ENCODE results near the gene SRSF3.
"Not testable (repeated sequence)": the region's sequence is repeated elsewhere in the genome, so short reads cannot be mapped to it uniquely, and the experiment has no call there.

The SRSF3 gene

DNA sequence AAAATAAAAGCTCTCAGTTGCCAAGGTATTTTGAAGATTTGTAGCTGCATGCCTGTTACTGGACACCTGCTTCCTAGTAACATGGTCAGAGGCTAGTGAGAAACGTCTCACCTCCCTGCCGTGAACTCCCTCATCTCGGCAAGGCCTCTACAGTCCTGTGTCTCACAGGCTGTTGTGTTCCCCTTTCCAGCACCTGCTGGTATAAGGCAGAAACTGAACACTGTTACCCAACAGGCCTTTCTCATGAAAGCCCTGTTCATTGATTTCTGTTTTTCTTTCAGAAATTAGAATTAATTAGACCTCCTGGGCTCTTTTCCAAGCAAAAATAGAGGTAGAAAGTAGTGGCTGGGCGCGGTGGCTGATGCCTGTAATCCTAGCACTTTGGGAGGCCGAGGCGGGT lies 17.6 kb upstream of the SRSF3 start:
- H3K4me3 ChIP-seq (ENCODE audit: low read depth in 1 of 5, low read length in 5 of 5) = no peak overlapping the region
- H3K9me3 ChIP-seq (ENCODE audit: control insufficient read depth in 5 of 5, low read length in 5 of 5) = no peaks in the 10 kb centered on the region
- H3K4me1 ChIP-seq (ENCODE audit: control insufficient read depth in 5 of 5, insufficient read depth in 5 of 5, low read length in 5 of 5) = peaks cover 0 to 19% (median 14%) of the 10 kb centered on the region in 5 donors
- H3K27ac ChIP-seq (ENCODE audit: low read depth, low read length) = no peak overlapping the region
- no peak overlapping the region for H3K9ac ChIP-seq (ENCODE audit: low read length in 5 of 5)
- no peaks in the 10 kb centered on the region for H3K27me3 ChIP-seq (ENCODE audit: control insufficient read depth in 5 of 5, insufficient read depth in 4 of 5, low read length in 5 of 5)
- H3K36me3 ChIP-seq (ENCODE audit: control insufficient read depth in 5 of 5, insufficient read depth in 5 of 5, low read length in 5 of 5) = no peaks in the 10 kb centered on the region

DNA sequence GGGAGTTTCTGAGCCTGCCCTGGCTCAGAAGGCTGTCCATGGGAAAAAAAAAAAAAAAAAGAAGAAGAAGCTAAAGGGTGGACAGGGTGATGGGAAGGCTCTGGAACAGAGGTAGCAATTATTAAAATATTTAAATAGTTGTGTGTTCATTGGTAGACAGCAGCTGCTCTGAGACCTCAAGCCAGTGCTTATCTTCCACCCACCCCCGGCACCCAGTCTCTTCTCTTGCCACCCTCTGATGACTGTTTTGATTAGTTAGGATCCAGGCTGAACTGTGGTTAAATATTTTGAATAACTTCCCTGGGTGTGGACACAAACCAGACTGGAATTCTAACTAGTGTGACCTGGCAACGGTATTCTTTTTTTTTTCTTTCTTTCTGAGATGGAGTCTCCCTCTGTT lies 16.9 kb upstream of the SRSF3 start:
- H3K4me1 ChIP-seq (ENCODE audit: control insufficient read depth in 5 of 5, insufficient read depth in 5 of 5, low read length in 5 of 5) = peaks cover 0 to 19% (median 14%) of the 10 kb centered on the region in 5 donors
- H3K27ac ChIP-seq (ENCODE audit: low read depth, low read length) = no peak overlapping the region
- H3K27me3 ChIP-seq (ENCODE audit: control insufficient read depth in 5 of 5, insufficient read depth in 4 of 5, low read length in 5 of 5) = no peaks in the 10 kb centered on the region
- H3K9me3 ChIP-seq (ENCODE audit: control insufficient read depth in 5 of 5, low read length in 5 of 5) = no peaks in the 10 kb centered on the region
- no peak overlapping the region for H3K9ac ChIP-seq (ENCODE audit: low read length in 5 of 5)
- H3K36me3 ChIP-seq (ENCODE audit: control insufficient read depth in 5 of 5, insufficient read depth in 5 of 5, low read length in 5 of 5) = no peaks in the 10 kb centered on the region
- H3K4me3 ChIP-seq (ENCODE audit: low read depth in 1 of 5, low read length in 5 of 5) = no peak overlapping the region

DNA sequence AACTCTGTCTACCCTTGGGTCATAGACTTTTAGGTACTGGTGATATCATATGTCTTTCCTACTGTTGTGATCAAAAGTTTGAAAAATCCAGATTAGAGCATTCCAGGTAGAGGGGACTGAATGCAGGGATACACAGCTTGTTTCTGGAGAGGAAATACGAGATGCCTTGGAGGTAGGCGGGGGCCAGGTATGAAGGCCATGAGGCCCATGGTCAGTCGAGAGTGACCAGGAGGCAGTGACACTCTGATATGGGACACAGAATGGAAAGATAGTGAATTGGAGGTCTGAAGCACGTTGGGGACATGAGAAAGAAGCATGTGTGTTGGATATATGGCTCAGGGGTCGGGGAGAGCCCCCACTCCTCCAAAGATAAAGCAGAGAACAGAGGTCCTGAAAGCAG lies 16.1 kb upstream of the SRSF3 start:
- Histone ChIP-seq H3K27ac (ENCODE audit: low read depth, low read length) (no peak overlapping the region), H3K9me3 (ENCODE audit: control insufficient read depth in 5 of 5, low read length in 5 of 5) (no peaks in the 10 kb centered on the region), H3K36me3 (ENCODE audit: control insufficient read depth in 5 of 5, insufficient read depth in 5 of 5, low read length in 5 of 5) (no peaks in the 10 kb centered on the region), H3K4me3 (ENCODE audit: low read depth in 1 of 5, low read length in 5 of 5) (no peak overlapping the region), H3K27me3 (ENCODE audit: control insufficient read depth in 5 of 5, insufficient read depth in 4 of 5, low read length in 5 of 5) (no peaks in the 10 kb centered on the region), H3K9ac (ENCODE audit: low read length in 5 of 5) (no peak overlapping the region), H3K4me1 (ENCODE audit: control insufficient read depth in 5 of 5, insufficient read depth in 5 of 5, low read length in 5 of 5) (peaks cover 0 to 19% (median 14%) of the 10 kb centered on the region in 5 donors)

DNA sequence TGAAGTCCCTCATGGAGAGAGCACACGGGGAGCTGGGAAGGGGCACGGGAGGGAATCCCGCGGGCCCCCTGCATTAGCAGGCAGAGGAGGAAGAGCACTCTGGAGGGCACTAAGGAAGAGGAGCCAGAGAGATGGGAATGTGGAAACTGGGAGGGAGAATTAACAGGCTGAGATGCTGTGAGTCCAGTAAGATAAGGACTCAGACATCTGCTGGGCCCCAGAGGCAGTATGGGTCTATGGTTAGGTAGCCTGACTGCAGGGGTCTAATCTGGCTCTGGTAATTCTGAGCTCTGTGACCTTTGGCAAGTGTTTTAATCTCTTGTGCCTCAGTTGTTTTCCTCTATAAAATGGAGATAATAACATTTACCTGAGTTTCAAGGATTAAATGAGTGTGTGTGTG lies 15.7 kb upstream of the SRSF3 start:
- Histone ChIP-seq H3K27me3 (ENCODE audit: control insufficient read depth in 5 of 5, insufficient read depth in 4 of 5, low read length in 5 of 5) (no peaks in the 10 kb centered on the region), H3K27ac (ENCODE audit: low read depth, low read length) (no peak overlapping the region), H3K4me1 (ENCODE audit: control insufficient read depth in 5 of 5, insufficient read depth in 5 of 5, low read length in 5 of 5) (peaks cover 0 to 22% (median 14%) of the 10 kb centered on the region in 5 donors), H3K9ac (ENCODE audit: low read length in 5 of 5) (no peak overlapping the region), H3K4me3 (ENCODE audit: low read depth in 1 of 5, low read length in 5 of 5) (no peak overlapping the region), H3K9me3 (ENCODE audit: control insufficient read depth in 5 of 5, low read length in 5 of 5) (no peaks in the 10 kb centered on the region), H3K36me3 (ENCODE audit: control insufficient read depth in 5 of 5, insufficient read depth in 5 of 5, low read length in 5 of 5) (no peaks in the 10 kb centered on the region)

DNA sequence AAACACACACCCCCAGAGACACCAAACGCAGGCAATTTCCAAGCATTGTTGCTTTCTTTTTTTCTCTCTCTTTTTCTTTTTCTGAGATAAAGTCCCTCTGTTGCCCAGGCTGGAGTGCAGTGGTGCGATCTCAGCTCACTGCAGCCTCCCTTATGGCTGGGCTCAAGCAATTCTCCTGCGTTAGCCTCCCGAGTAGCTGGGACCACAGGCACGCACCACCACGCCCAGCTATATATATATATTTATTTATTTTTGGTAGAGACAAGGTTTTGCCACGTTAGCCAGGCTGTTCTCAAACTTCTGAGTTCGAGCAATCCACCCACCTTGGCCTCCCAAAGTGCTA lies 14.0 kb upstream of the SRSF3 start:
- Histone ChIP-seq H3K27me3 (ENCODE audit: control insufficient read depth in 5 of 5, insufficient read depth in 4 of 5, low read length in 5 of 5) (no peaks in the 10 kb centered on the region), H3K4me3 (ENCODE audit: low read depth in 1 of 5, low read length in 5 of 5) (peak overlapping the region in 2 of 5 donors; percentile 28 to 61), H3K36me3 (ENCODE audit: control insufficient read depth in 5 of 5, insufficient read depth in 5 of 5, low read length in 5 of 5) (no peaks in the 10 kb centered on the region), H3K9ac (ENCODE audit: low read length in 5 of 5) (peak overlapping the region in 1 of 5 donors; percentile 26), H3K27ac (ENCODE audit: low read depth, low read length) (no peak overlapping the region), H3K4me1 (ENCODE audit: control insufficient read depth in 5 of 5, insufficient read depth in 5 of 5, low read length in 5 of 5) (peaks cover 0 to 22% (median 14%) of the 10 kb centered on the region in 5 donors), H3K9me3 (ENCODE audit: control insufficient read depth in 5 of 5, low read length in 5 of 5) (no peaks in the 10 kb centered on the region)

DNA sequence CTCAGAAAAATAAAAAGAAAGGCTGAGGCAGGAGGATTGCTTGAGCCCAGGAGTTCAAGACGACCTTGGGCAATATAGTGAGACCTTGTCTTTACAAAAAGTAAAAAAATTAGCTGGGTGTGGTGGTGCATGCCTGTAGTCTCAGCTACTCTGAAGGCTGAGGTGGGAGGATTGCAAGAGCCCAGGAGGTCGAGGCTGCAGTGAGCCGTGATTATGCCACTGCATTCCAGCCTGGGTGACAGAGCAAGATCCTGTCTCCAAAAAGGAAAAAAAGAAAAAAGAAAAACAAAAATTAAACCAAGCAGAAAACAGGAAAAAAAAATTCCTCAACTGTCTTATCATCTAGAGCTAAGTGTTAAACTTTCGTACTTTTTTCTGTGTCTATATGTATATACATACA lies 12.4 kb upstream of the SRSF3 start:
- Histone ChIP-seq H3K4me1 (ENCODE audit: control insufficient read depth in 5 of 5, insufficient read depth in 5 of 5, low read length in 5 of 5) (peaks cover 0 to 22% (median 14%) of the 10 kb centered on the region in 5 donors), H3K9me3 (ENCODE audit: control insufficient read depth in 5 of 5, low read length in 5 of 5) (no peaks in the 10 kb centered on the region), H3K27ac (ENCODE audit: low read depth, low read length) (no peak overlapping the region), H3K4me3 (ENCODE audit: low read depth in 1 of 5, low read length in 5 of 5) (no peak overlapping the region), H3K36me3 (ENCODE audit: control insufficient read depth in 5 of 5, insufficient read depth in 5 of 5, low read length in 5 of 5) (no peaks in the 10 kb centered on the region), H3K9ac (ENCODE audit: low read length in 5 of 5) (no peak overlapping the region), H3K27me3 (ENCODE audit: control insufficient read depth in 5 of 5, insufficient read depth in 4 of 5, low read length in 5 of 5) (no peaks in the 10 kb centered on the region)

DNA sequence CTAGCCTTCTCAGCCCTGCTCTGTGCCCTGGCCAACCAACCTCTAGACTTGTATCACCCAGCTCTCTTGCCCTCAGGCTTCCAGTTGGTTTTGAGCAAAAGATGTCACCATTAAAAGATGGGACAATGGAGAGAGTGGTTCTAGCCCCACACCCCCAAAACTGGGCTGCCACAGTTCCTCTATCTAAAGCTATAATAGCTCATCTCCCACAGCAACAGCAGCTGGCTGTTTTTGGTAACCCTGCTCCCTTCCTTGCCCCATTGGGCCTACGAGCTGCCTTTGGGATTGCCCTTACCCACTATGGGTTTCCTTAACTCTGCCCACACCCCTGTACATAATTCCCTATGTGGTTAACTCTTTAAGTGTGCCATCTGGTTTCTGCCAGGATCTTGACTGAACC lies 7.6 kb upstream of the SRSF3 start:
- no peaks in the 10 kb centered on the region for H3K27me3 ChIP-seq (ENCODE audit: control insufficient read depth in 5 of 5, insufficient read depth in 4 of 5, low read length in 5 of 5)
- no peak overlapping the region for H3K9ac ChIP-seq (ENCODE audit: low read length in 5 of 5)
- no peak overlapping the region for H3K4me3 ChIP-seq (ENCODE audit: low read depth in 1 of 5, low read length in 5 of 5)
- H3K36me3 ChIP-seq (ENCODE audit: control insufficient read depth in 5 of 5, insufficient read depth in 5 of 5, low read length in 5 of 5) = no peaks in the 10 kb centered on the region
- H3K27ac ChIP-seq (ENCODE audit: low read depth, low read length) = no peak overlapping the region
- no peaks in the 10 kb centered on the region for H3K9me3 ChIP-seq (ENCODE audit: control insufficient read depth in 5 of 5, low read length in 5 of 5)
- H3K4me1 ChIP-seq (ENCODE audit: control insufficient read depth in 5 of 5, insufficient read depth in 5 of 5, low read length in 5 of 5) = peaks cover 0 to 4% (median 0%) of the 10 kb centered on the region in 5 donors

DNA sequence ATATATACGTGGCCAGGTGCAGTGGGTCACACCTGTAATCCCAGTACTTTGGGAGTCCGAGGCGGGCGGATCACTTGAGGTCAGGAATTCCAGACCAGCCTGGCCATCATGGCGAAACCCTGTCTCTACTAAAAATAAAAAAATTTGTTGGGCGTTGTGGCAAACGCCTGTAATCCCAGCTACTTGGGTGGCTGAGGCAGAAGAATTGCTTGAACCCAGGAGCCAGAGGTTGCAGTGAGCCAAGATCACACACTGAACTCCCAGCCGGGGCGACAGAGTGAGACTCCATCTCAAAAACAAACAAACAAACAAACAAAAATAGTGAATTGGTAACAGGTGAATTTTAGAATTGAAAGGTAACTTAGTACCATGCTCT lies 5.1 kb upstream of the SRSF3 start:
- H3K27ac ChIP-seq (ENCODE audit: low read depth, low read length); H3K27me3 ChIP-seq (ENCODE audit: control insufficient read depth in 5 of 5, insufficient read depth in 4 of 5, low read length in 5 of 5); H3K4me1 ChIP-seq (ENCODE audit: control insufficient read depth in 5 of 5, insufficient read depth in 5 of 5, low read length in 5 of 5); H3K9me3 ChIP-seq (ENCODE audit: control insufficient read depth in 5 of 5, low read length in 5 of 5); H3K36me3 ChIP-seq (ENCODE audit: control insufficient read depth in 5 of 5, insufficient read depth in 5 of 5, low read length in 5 of 5); H3K9ac ChIP-seq (ENCODE audit: low read length in 5 of 5); H3K4me3 ChIP-seq (ENCODE audit: low read depth in 1 of 5, low read length in 5 of 5): not testable (repeated sequence)

DNA sequence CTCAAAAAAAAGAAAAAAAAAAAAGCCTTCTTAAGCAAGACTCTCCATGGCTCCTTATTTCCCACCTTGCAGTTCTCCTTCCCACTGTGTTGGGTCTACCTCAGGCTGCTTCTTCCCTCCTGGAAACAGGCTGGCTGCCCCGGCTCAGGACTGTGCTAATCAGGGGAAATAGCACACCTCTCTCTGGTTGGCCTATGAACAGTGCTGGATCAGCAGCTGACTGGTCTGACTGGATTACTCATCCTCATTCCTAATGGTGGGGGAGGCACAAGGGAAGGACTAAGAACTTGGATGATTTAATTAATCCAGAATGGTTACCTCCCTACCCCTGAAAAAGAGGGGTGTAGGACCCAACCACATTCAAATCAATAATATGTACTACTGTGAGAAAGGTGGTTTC lies 3.9 kb upstream of the SRSF3 start:
- H3K27ac ChIP-seq (ENCODE audit: low read depth, low read length) = no peak overlapping the region
- H3K9me3 ChIP-seq (ENCODE audit: control insufficient read depth in 5 of 5, low read length in 5 of 5) = no peaks in the 10 kb centered on the region
- no peak overlapping the region for H3K9ac ChIP-seq (ENCODE audit: low read length in 5 of 5)
- no peaks in the 10 kb centered on the region for H3K36me3 ChIP-seq (ENCODE audit: control insufficient read depth in 5 of 5, insufficient read depth in 5 of 5, low read length in 5 of 5)
- peaks cover 0 to 9% (median 8%) of the 10 kb centered on the region in 5 donors for H3K4me1 ChIP-seq (ENCODE audit: control insufficient read depth in 5 of 5, insufficient read depth in 5 of 5, low read length in 5 of 5)
- no peak overlapping the region for H3K4me3 ChIP-seq (ENCODE audit: low read depth in 1 of 5, low read length in 5 of 5)
- H3K27me3 ChIP-seq (ENCODE audit: control insufficient read depth in 5 of 5, insufficient read depth in 4 of 5, low read length in 5 of 5) = no peaks in the 10 kb centered on the region

DNA sequence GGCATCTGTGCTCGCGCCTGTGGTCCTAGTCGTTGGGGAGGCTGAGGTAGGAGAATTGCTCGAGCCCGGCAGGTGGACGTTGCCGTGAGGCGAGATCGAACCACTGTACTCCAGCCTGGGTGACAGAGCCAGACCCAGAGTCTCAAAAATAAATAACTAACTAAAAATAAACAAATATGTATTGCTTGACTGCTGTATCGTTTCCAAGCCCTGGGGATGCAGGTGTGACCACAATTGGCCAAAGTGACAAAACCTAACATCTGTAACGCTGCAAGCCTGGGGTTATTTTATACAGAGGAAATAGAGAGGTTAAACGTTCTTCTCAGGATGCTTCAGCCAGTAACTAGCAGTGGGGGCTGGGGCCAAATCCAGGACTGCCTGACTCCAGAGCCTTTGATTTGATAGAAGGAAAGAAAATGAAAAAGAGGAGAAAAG lies 1.9 kb upstream of the SRSF3 start:
- peaks cover under 1 to 8% (median 5%) of the 10 kb centered on the region in 5 donors for H3K36me3 ChIP-seq (ENCODE audit: control insufficient read depth in 5 of 5, insufficient read depth in 5 of 5, low read length in 5 of 5)
- H3K9me3 ChIP-seq (ENCODE audit: control insufficient read depth in 5 of 5, low read length in 5 of 5) = no peaks in the 10 kb centered on the region
- no peak overlapping the region for H3K9ac ChIP-seq (ENCODE audit: low read length in 5 of 5)
- peaks cover 0 to 21% (median 15%) of the 10 kb centered on the region in 5 donors for H3K4me1 ChIP-seq (ENCODE audit: control insufficient read depth in 5 of 5, insufficient read depth in 5 of 5, low read length in 5 of 5)
- H3K4me3 ChIP-seq (ENCODE audit: low read depth in 1 of 5, low read length in 5 of 5) = no peak overlapping the region
- no peaks in the 10 kb centered on the region for H3K27me3 ChIP-seq (ENCODE audit: control insufficient read depth in 5 of 5, insufficient read depth in 4 of 5, low read length in 5 of 5)
- no peak overlapping the region for H3K27ac ChIP-seq (ENCODE audit: low read depth, low read length)

DNA sequence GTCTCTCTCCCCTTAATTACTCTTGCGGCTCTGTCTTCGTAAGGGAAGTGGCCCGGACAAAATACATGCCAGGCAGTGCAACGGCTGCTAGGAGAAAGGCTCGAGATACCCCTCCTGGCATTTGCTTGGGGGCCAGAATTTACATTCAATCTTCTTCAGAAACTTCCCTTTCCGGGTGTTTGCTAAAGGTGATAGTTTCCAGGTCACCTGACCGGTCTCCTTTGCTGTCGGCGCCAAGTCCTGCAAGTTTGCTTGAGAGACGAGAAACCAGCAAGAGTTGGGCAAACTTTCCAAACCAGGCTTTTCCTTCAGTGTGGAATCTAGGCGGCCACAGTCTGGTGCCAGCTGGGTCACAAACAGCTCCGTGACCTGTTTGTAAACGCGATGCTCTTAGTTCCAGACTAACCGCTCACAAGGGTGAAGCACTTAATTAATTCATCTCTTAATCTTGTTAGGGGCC lies 563 bp upstream of the SRSF3 start:
- Histone ChIP-seq H3K9ac (ENCODE audit: low read length in 5 of 5) (peak overlapping the region; percentile 29 to 93 (median 73)), H3K36me3 (ENCODE audit: control insufficient read depth in 5 of 5, insufficient read depth in 5 of 5, low read length in 5 of 5) (peaks cover 7 to 21% (median 15%) of the 10 kb centered on the region in 5 donors), H3K9me3 (ENCODE audit: control insufficient read depth in 5 of 5, low read length in 5 of 5) (no peaks in the 10 kb centered on the region), H3K4me3 (ENCODE audit: low read depth in 1 of 5, low read length in 5 of 5) (peak overlapping the region; percentile 86 to 99 (median 90)), H3K27me3 (ENCODE audit: control insufficient read depth in 5 of 5, insufficient read depth in 4 of 5, low read length in 5 of 5) (no peaks in the 10 kb centered on the region), H3K4me1 (ENCODE audit: control insufficient read depth in 5 of 5, insufficient read depth in 5 of 5, low read length in 5 of 5) (peaks cover 1 to 34% (median 28%) of the 10 kb centered on the region in 5 donors), H3K27ac (ENCODE audit: low read depth, low read length) (peak overlapping the region; percentile 96)
